GM12891 (cell line): ENCODE data around the gene SLC66A2.

Experiments used
- PAX5 ChIP-seq: IDR thresholded peaks from 2 replicates; pipeline ENCODE4 v1.6.1; 2011; ENCODE audit warnings: low read length, moderate library complexity, mild to moderate bottlenecking; ENCODE audit not compliant: insufficient read depth, severe bottlenecking
- POLR2A ChIP-seq: IDR thresholded peaks from 2 replicates; pipeline ENCODE4 v1.6.1; 2011; ENCODE audit warnings: low read depth, low read length, control low read depth
- POLR2AphosphoS5 ChIP-seq: IDR thresholded peaks from 2 replicates; pipeline ENCODE4 v1.6.1; 2011; ENCODE audit warnings: low read depth, low read length, control low read depth
- POU2F2 ChIP-seq: IDR thresholded peaks from 2 replicates; pipeline ENCODE4 v1.6.1; 2011; ENCODE audit warnings: low read depth, mild to moderate bottlenecking, control low read depth, low read length, moderate library complexity
- SPI1 ChIP-seq: IDR thresholded peaks from 2 replicates; pipeline ENCODE4 v1.6.1; 2011; ENCODE audit warnings: low read depth, low read length, control low read depth
- TAF1 ChIP-seq: IDR thresholded peaks from 2 replicates; pipeline ENCODE4 v1.6.1; 2011; ENCODE audit warnings: low read depth, low read length, control low read depth

- no peak for TF ChIP-seq TAF1
- TF ChIP-seq POLR2AphosphoS5, result no peak
- no peak for TF ChIP-seq POLR2A
- no peak for TF ChIP-seq SPI1
- TF ChIP-seq POU2F2, result no peak
- no peak for TF ChIP-seq PAX5
Measured at GRCh38 chr18:79896738-79897137, 54.7 kb downstream of the SLC66A2 start.
